Right lobe of liver (tissue), 4 donors: Measurements from ENCODE around the gene SLC25A45.
A peak's percentile ranks its signal among the peaks of the same experiment; 100 is the strongest.

Experiments used
- POLR2A ChIP-seq: fragments of 450-650 bp; IDR thresholded peaks from one replicate; pipeline ENCODE4 v1.6.1; 2017; ENCODE audit warnings: antibody characterized with exemption, mild to moderate bottlenecking
- TF ChIP-seq, protein P1 (sequence below), 4 donors: fragments of 200-600 bp in 3 of 4; fragments of 450-650 bp in 1 of 4; IDR thresholded peaks; one replicate each; pipeline versions ENCODE4 v1.5.1 to v1.8.0; 2016 to 2022; ENCODE audit warnings: antibody characterized with exemption in 4 of 4, mild to moderate bottlenecking in 2 of 4
- donor health status: DM: no; HTN: no; CAD: no.
- donor health status: DM: no; HTN: no; CAD: no.
- donor health status: DM: no; HTN: yes; CAD: no.

GRCh38 chr11:65419772-65420481, 37.5 kb upstream of the SLC25A45 start:
- peak; percentile 90 for TF ChIP-seq POLR2A
- TF ChIP-seq, protein P1, sequence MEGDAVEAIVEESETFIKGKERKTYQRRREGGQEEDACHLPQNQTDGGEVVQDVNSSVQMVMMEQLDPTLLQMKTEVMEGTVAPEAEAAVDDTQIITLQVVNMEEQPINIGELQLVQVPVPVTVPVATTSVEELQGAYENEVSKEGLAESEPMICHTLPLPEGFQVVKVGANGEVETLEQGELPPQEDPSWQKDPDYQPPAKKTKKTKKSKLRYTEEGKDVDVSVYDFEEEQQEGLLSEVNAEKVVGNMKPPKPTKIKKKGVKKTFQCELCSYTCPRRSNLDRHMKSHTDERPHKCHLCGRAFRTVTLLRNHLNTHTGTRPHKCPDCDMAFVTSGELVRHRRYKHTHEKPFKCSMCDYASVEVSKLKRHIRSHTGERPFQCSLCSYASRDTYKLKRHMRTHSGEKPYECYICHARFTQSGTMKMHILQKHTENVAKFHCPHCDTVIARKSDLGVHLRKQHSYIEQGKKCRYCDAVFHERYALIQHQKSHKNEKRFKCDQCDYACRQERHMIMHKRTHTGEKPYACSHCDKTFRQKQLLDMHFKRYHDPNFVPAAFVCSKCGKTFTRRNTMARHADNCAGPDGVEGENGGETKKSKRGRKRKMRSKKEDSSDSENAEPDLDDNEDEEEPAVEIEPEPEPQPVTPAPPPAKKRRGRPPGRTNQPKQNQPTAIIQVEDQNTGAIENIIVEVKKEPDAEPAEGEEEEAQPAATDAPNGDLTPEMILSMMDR (IDR thresholded peaks at IDR 0.05): no peak
